A549 (cell line): ENCODE measurements around the gene MAP3K7. TPM values are rescaled to one million over a fixed set of nuclear protein-coding genes. Genes with fewer than 3 reads are reported as not detected.

ENCODE experiments used
- ATAC-seq, 2 experiments: fragments of 200-7000 bp in 1 of 2; fragments of >200 bp in 1 of 2; cut with Nextera tagmentation in 1 of 2; cut with Tn5 transposase in 1 of 2; 3 replicates each; pipeline versions ENCODE4 v1.8.0 to v1.9.1; 2018 to 2020; ENCODE audit warnings: mild to moderate bottlenecking in 1 of 2, moderate library complexity in 1 of 2
- CTCF ChIA-PET: fragments of 300-600 bp; sonication (Branson Sonifier 250); formaldehyde crosslinking; extraction: SDS; loops from one replicate; lab custom pipeline; 2021; ENCODE audit warnings: antibody characterized with exemption, inconsistent platforms; lab: Yijun Ruan, JAX
- POLR2A ChIA-PET: fragments of 350-600 bp; formaldehyde crosslinking; extraction: SDS; loops from one replicate; lab custom pipeline; 2021; ENCODE audit warnings: antibody characterized with exemption, inconsistent platforms; lab: Yijun Ruan, JAX
- DNase-seq, 2 experiments: peaks; one replicate each; pipeline versions ENCODE4 v3.0.0 to v3.0.0-alpha.2; 2011 to 2016; ENCODE audit warnings: low read depth in 1 of 2, low spot score in 1 of 2
- FAIRE-seq: peaks from 2 replicates; lab custom pipeline; 2011; peaks lifted over from hg19 to GRCh38; lab: Jason Lieb, UNC
- H3K27ac ChIP-seq, 2 experiments: fragments of >200 bp; sonication (Bioruptor Twin); formaldehyde crosslinking; 3 replicates each; pipeline ENCODE4 v1.5.1; 2016 to 2017
- H3K4me1 ChIP-seq: fragments of >200 bp; sonication (Bioruptor Twin); formaldehyde crosslinking; 3 replicates; pipeline ENCODE4 v1.6.1; 2016
- H3K4me2 ChIP-seq: fragments of >200 bp; sonication (Bioruptor Twin); formaldehyde crosslinking; 3 replicates; pipeline ENCODE4 v1.6.1; 2016
- H3K4me3 ChIP-seq: fragments of >200 bp; sonication (Bioruptor Twin); formaldehyde crosslinking; 3 replicates; pipeline ENCODE4 v1.5.1; 2016
- H3K9me3 ChIP-seq: fragments of >200 bp; sonication (Bioruptor Twin); formaldehyde crosslinking; 3 replicates; pipeline ENCODE4 v1.6.1; 2016
- BHLHE40 ChIP-seq: IDR thresholded peaks from 2 replicates; pipeline ENCODE4 v1.6.1; 2012; ENCODE audit warnings: low read depth, low read length, inconsistent platforms
- CBX8 ChIP-seq: fragments of 200-600 bp; sonication (generic); IDR thresholded peaks from 2 replicates; pipeline ENCODE4 v1.6.1; 2016
- CHD2 ChIP-seq: fragments of 150-350 bp; IDR thresholded peaks from 2 replicates; pipeline ENCODE4 v1.6.1; 2014; ENCODE audit warnings: low read length; ENCODE audit not compliant: partially characterized antibody
- CHD4 ChIP-seq: fragments of 200-600 bp; sonication (generic); IDR thresholded peaks from 2 replicates; pipeline ENCODE4 v1.6.1; 2016; ENCODE audit warnings: antibody characterized with exemption, mild to moderate bottlenecking, borderline replicate concordance
- EHF ChIP-seq: fragments of 250-450 bp; sonication (Bioruptor Pico); IDR thresholded peaks from 2 replicates; pipeline ENCODE4 v1.5.0; 2020; ENCODE audit warnings: mild to moderate bottlenecking
- EHMT2 ChIP-seq: fragments of 200-600 bp; sonication (generic); IDR thresholded peaks from 2 replicates; pipeline ENCODE4 v1.6.1; 2016; ENCODE audit warnings: antibody characterized with exemption, low read depth, mild to moderate bottlenecking, moderate library complexity
- EP300 ChIP-seq, 2 experiments: fragments of >200 bp; sonication (Bioruptor Twin); formaldehyde crosslinking; IDR thresholded peaks; 2 replicates in 1 of 2; 3 replicates in 1 of 2; pipeline ENCODE4 v1.6.1; 2016 to 2017
- ESRRA ChIP-seq: fragments of 150-350 bp; IDR thresholded peaks from 2 replicates; pipeline ENCODE4 v1.6.1; 2014; ENCODE audit warnings: mild to moderate bottlenecking, low read length, borderline replicate concordance
- FOSL2 ChIP-seq, 2 experiments: fragments of 450-650 bp in 1 of 2; fragments of >200 bp in 1 of 2; sonication (Bioruptor Twin) in 1 of 2; formaldehyde crosslinking; IDR thresholded peaks; 2 replicates each; pipeline versions ENCODE4 v1.5.0 to v1.6.1; 2016 to 2020; ENCODE audit warnings: mild to moderate bottlenecking in 1 of 2, moderate library complexity in 1 of 2
- FOXS1 ChIP-seq: fragments of 250-450 bp; sonication (Bioruptor Pico); IDR thresholded peaks from 2 replicates; pipeline ENCODE4 v1.5.0; 2020; ENCODE audit warnings: mild to moderate bottlenecking, moderate library complexity
- HDAC2 ChIP-seq: fragments of 200-600 bp; sonication (generic); IDR thresholded peaks from 2 replicates; pipeline ENCODE4 v1.6.1; 2016
- HEYL ChIP-seq: fragments of 250-450 bp; sonication (Bioruptor Pico); IDR thresholded peaks from 2 replicates; pipeline ENCODE4 v1.8.0; 2021; ENCODE audit warnings: mild to moderate bottlenecking, moderate library complexity
- HOXB13 ChIP-seq: fragments of 250-450 bp; sonication (Bioruptor Pico); IDR thresholded peaks from 2 replicates; pipeline ENCODE4 v1.5.0; 2020; ENCODE audit warnings: low read depth, mild to moderate bottlenecking, moderate library complexity
- HOXB5 ChIP-seq: fragments of 250-450 bp; sonication (Bioruptor Pico); IDR thresholded peaks from 2 replicates; pipeline ENCODE4 v1.5.0; 2020; ENCODE audit warnings: mild to moderate bottlenecking, moderate library complexity
- JUN ChIP-seq, 2 experiments: fragments of >200 bp; sonication (Bioruptor Twin); formaldehyde crosslinking; IDR thresholded peaks; 2 replicates in 1 of 2; 3 replicates in 1 of 2; pipeline ENCODE4 v1.6.1; 2016 to 2017
- KDM1A ChIP-seq: fragments of 200-600 bp; sonication (generic); IDR thresholded peaks from 2 replicates; pipeline ENCODE4 v1.6.1; 2016; ENCODE audit warnings: low read depth, mild to moderate bottlenecking
- MAZ ChIP-seq: fragments of 150-350 bp; IDR thresholded peaks from 2 replicates; pipeline ENCODE4 v1.6.1; 2014; ENCODE audit warnings: antibody characterized with exemption, low read depth, low read length, borderline replicate concordance
- MYC ChIP-seq: IDR thresholded peaks from 2 replicates; pipeline ENCODE4 v1.6.1; 2012; ENCODE audit warnings: mild to moderate bottlenecking, inconsistent platforms, low read length, improper control_type of control experiment, borderline replicate concordance
- NFE2L2 ChIP-seq: fragments of 150-350 bp; conservative IDR thresholded peaks from 2 replicates; pipeline ENCODE4 v1.6.1; 2014; ENCODE audit warnings: low read length
- NR3C1 ChIP-seq: fragments of >200 bp; sonication (Bioruptor Twin); formaldehyde crosslinking; IDR thresholded peaks from 3 replicates; pipeline ENCODE4 v1.6.1; 2017
- PHF8 ChIP-seq: fragments of 200-600 bp; sonication (generic); IDR thresholded peaks from 2 replicates; pipeline ENCODE4 v1.6.1; 2016; ENCODE audit warnings: low read depth, mild to moderate bottlenecking, antibody characterized with exemption, moderate library complexity, borderline replicate concordance
- POLR2A ChIP-seq: IDR thresholded peaks from 2 replicates; pipeline ENCODE4 v1.6.1; 2012; ENCODE audit warnings: mild to moderate bottlenecking, low read length
- POLR2AphosphoS2 ChIP-seq: conservative IDR thresholded peaks from 2 replicates; pipeline ENCODE4 v1.6.1; 2012; ENCODE audit warnings: low read length, improper control_type of control experiment, inconsistent platforms
- RCOR1 ChIP-seq: fragments of 150-350 bp; IDR thresholded peaks from 2 replicates; pipeline ENCODE4 v1.6.1; 2014; ENCODE audit warnings: antibody characterized with exemption, low read length, low read depth
- RFX5 ChIP-seq: fragments of 450-650 bp; IDR thresholded peaks from 2 replicates; pipeline ENCODE4 v1.7.1; 2014; ENCODE audit warnings: antibody characterized with exemption, mild to moderate bottlenecking, moderate library complexity
- RNF2 ChIP-seq: fragments of 200-600 bp; sonication (generic); IDR thresholded peaks from 2 replicates; pipeline ENCODE4 v1.6.1; 2016; ENCODE audit warnings: low read depth, mild to moderate bottlenecking, antibody characterized with exemption, moderate library complexity, borderline replicate concordance
- SMC3 ChIP-seq: fragments of >200 bp; sonication (Bioruptor Twin); formaldehyde crosslinking; IDR thresholded peaks from 3 replicates; pipeline ENCODE4 v1.6.1; 2018; ENCODE audit warnings: inconsistent platforms
- TFCP2L1 ChIP-seq: fragments of 250-450 bp; sonication (Bioruptor Pico); IDR thresholded peaks from 2 replicates; pipeline ENCODE4 v1.5.0; 2021; ENCODE audit warnings: mild to moderate bottlenecking
- WGBS: methylation state at CpG from one replicate; pipeline ENCODE4 v1.1.6; 2017; ENCODE audit errors: missing lambda C conversion rate; 5-methylcytosine and 5-hydroxymethylcytosine counted together
- polyA plus RNA-seq, 4 experiments: library from polyadenylated mRNA; depleted of rRNA in 3 of 4; stranded (reverse); fragments of >200 nt; fragmentation: RNase III in 1 of 4; extraction: RNeasy Plus Mini Kit Qiagen cat#74134 plus additional on column Dnase treatment in 1 of 4; gene quantifications; 2 replicates in 3 of 4; 3 replicates in 1 of 4; pipeline ENCODE4 v1.2.3, GENCODE V29; 2011 to 2017
- TF ChIP-seq, protein P1 (sequence below): IDR thresholded peaks from 2 replicates; pipeline ENCODE4 v1.6.1; 2012
- TF ChIP-seq, protein P2 (sequence below): IDR thresholded peaks from 2 replicates; pipeline ENCODE4 v1.6.1; 2012; ENCODE audit warnings: low read depth, borderline replicate concordance
- TF ChIP-seq, protein P3 (sequence below): fragments of 150-350 bp; IDR thresholded peaks from 2 replicates; pipeline ENCODE4 v1.6.1; 2014; ENCODE audit warnings: low read depth, mild to moderate bottlenecking, low read length
- TF ChIP-seq, protein P4 (sequence below): fragments of >200 bp; sonication (Bioruptor Twin); formaldehyde crosslinking; IDR thresholded peaks from 3 replicates; pipeline ENCODE4 v1.6.1; 2016
- TF ChIP-seq, protein P5 (sequence below): fragments of >200 bp; sonication (Bioruptor Twin); formaldehyde crosslinking; IDR thresholded peaks from 2 replicates; pipeline ENCODE4 v1.6.1; 2016
- TF ChIP-seq, protein P6 (sequence below): fragments of >200 bp; sonication (Bioruptor Twin); formaldehyde crosslinking; IDR thresholded peaks from 3 replicates; pipeline ENCODE4 v1.5.1; 2016

MAP3K7 gene
- polyA plus RNA-seq, 2 of the 4 experiments (the other 2 are of a cell fraction): 13.7 to 32.0 TPM

DNA sequence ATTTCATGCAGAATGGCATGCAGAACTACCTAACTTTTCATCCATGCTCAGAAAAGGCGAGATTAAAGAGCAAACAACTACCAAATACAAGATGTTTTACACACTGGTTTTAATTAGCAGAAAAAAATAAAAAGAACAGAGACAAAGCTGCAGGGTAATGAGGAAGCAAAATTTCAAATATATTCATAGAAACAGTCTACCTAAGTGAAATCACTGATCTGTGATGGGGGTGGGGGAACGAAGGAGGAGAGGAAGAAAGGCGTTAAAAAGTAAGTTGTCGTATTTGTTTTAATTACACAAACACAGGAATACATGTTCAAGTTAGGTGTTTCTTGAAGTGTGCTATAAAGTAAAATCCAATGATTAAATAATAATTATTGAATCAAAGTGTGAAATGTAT is 42.1 kb downstream of the MAP3K7 start:
- no peaks in the 10 kb centered on the region for H3K9me3 ChIP-seq
- no peak overlapping the region for H3K27ac ChIP-seq
- POLR2A ChIA-PET: no interaction called here
- WGBS: 96% methylated on average over 4 of the region's 4 CpGs
- H3K4me2 ChIP-seq: no peak overlapping the region
- ATAC-seq (no peak), FAIRE-seq (no peak), DNase-seq (no peak)
- CTCF ChIA-PET: no interaction called here
- H3K4me3 ChIP-seq: no peak overlapping the region
- no peaks in the 10 kb centered on the region for H3K4me1 ChIP-seq
- no peak for TF ChIP-seq NR3C1
- TF ChIP-seq FOSL2 (IDR thresholded peaks at IDR 0.05): no peak
- TF ChIP-seq FOSL2 (CRISPR knock-in tag; IDR thresholded peaks at IDR 0.05): no peak
- TF ChIP-seq, protein P1, sequence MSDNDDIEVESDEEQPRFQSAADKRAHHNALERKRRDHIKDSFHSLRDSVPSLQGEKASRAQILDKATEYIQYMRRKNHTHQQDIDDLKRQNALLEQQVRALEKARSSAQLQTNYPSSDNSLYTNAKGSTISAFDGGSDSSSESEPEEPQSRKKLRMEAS: no peak
- TF ChIP-seq, protein P2, sequence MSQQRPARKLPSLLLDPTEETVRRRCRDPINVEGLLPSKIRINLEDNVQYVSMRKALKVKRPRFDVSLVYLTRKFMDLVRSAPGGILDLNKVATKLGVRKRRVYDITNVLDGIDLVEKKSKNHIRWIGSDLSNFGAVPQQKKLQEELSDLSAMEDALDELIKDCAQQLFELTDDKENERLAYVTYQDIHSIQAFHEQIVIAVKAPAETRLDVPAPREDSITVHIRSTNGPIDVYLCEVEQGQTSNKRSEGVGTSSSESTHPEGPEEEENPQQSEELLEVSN: no peak
- no peak for TF ChIP-seq PHF8
- TF ChIP-seq EHF (CRISPR knock-in tag): no peak
- TF ChIP-seq, protein P3, sequence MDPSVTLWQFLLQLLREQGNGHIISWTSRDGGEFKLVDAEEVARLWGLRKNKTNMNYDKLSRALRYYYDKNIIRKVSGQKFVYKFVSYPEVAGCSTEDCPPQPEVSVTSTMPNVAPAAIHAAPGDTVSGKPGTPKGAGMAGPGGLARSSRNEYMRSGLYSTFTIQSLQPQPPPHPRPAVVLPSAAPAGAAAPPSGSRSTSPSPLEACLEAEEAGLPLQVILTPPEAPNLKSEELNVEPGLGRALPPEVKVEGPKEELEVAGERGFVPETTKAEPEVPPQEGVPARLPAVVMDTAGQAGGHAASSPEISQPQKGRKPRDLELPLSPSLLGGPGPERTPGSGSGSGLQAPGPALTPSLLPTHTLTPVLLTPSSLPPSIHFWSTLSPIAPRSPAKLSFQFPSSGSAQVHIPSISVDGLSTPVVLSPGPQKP: no peak
- no peak for TF ChIP-seq SMC3
- no peak for TF ChIP-seq HEYL (CRISPR knock-in tag)
- no peak for TF ChIP-seq BHLHE40
- no peak for TF ChIP-seq HOXB5 (CRISPR knock-in tag)
- TF ChIP-seq, protein P4, sequence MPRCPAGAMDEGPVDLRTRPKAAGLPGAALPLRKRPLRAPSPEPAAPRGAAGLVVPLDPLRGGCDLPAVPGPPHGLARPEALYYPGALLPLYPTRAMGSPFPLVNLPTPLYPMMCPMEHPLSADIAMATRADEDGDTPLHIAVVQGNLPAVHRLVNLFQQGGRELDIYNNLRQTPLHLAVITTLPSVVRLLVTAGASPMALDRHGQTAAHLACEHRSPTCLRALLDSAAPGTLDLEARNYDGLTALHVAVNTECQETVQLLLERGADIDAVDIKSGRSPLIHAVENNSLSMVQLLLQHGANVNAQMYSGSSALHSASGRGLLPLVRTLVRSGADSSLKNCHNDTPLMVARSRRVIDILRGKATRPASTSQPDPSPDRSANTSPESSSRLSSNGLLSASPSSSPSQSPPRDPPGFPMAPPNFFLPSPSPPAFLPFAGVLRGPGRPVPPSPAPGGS: no peak
- no peak for TF ChIP-seq RNF2
- TF ChIP-seq FOXS1 (CRISPR knock-in tag): no peak
- no peak for TF ChIP-seq CHD4
- TF ChIP-seq HOXB13: no peak
- TF ChIP-seq RFX5: no peak
- TF ChIP-seq MAZ: no peak
- TF ChIP-seq, protein P5, sequence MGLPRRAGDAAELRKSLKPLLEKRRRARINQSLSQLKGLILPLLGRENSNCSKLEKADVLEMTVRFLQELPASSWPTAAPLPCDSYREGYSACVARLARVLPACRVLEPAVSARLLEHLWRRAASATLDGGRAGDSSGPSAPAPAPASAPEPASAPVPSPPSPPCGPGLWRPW: no peak

DNA sequence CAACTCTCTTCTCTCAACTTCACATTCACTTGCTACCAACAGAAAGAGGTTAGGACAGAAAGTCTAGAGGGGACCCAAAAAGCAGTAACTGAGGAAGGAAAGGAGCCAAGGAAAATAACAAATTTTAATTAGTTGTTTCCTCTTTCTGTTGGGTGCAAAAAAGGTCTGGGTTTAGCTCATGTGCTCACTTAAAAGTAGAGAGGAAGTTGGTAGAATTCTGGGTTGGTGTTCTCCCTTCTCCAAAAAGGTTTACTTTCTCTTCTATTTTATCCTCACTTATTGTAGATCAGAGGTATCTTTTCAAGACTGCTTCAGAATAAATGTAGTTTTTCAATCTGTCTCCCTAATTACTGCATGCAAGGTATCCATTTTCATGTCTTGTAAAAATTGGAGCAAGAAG is 42.8 kb downstream of the MAP3K7 start:
- no peak for FAIRE-seq
- DNase-seq: no peak
- no peaks in the 10 kb centered on the region for H3K9me3 ChIP-seq
- no peaks in the 10 kb centered on the region for H3K4me1 ChIP-seq
- TF ChIP-seq CHD2: no peak
- TF ChIP-seq HOXB5 (CRISPR knock-in tag): no peak
- no peak for TF ChIP-seq NFE2L2
- TF ChIP-seq ESRRA: no peak
- TF ChIP-seq, protein P6, sequence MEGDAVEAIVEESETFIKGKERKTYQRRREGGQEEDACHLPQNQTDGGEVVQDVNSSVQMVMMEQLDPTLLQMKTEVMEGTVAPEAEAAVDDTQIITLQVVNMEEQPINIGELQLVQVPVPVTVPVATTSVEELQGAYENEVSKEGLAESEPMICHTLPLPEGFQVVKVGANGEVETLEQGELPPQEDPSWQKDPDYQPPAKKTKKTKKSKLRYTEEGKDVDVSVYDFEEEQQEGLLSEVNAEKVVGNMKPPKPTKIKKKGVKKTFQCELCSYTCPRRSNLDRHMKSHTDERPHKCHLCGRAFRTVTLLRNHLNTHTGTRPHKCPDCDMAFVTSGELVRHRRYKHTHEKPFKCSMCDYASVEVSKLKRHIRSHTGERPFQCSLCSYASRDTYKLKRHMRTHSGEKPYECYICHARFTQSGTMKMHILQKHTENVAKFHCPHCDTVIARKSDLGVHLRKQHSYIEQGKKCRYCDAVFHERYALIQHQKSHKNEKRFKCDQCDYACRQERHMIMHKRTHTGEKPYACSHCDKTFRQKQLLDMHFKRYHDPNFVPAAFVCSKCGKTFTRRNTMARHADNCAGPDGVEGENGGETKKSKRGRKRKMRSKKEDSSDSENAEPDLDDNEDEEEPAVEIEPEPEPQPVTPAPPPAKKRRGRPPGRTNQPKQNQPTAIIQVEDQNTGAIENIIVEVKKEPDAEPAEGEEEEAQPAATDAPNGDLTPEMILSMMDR: no peak
- TF ChIP-seq, protein P3: no peak
- TF ChIP-seq MYC: no peak
- TF ChIP-seq EP300 (IDR thresholded peaks at IDR 0.05): no peak
- no peak for TF ChIP-seq HOXB13
- no peak for TF ChIP-seq POLR2A
- TF ChIP-seq FOXS1 (CRISPR knock-in tag): no peak
- no peak for TF ChIP-seq TFCP2L1 (CRISPR knock-in tag)
- no peak for TF ChIP-seq JUN (IDR thresholded peaks at IDR 0.05)
- no peak for TF ChIP-seq KDM1A
- TF ChIP-seq FOSL2 (IDR thresholded peaks at IDR 0.05): no peak
- no peak for TF ChIP-seq FOSL2 (CRISPR knock-in tag; IDR thresholded peaks at IDR 0.05)
- no peak for TF ChIP-seq POLR2AphosphoS2
- TF ChIP-seq RCOR1: no peak
- no peak for TF ChIP-seq EHMT2
- no peak for TF ChIP-seq HDAC2
- TF ChIP-seq CBX8: no peak
- ChIA-PET POLR2A (no interaction called here), CTCF (no interaction called here)
- no peak overlapping the region for H3K4me2 ChIP-seq
- no peak overlapping the region for H3K27ac ChIP-seq
- no peak overlapping the region for H3K4me3 ChIP-seq
- ATAC-seq: no peak
